A673 (cell line): ENCODE data around the gene GATB. TPM values are rescaled to one million over a fixed set of nuclear protein-coding genes. Genes with fewer than 3 reads are reported as not detected.

Source experiments
- BruUV-seq: library from RNA; stranded (reverse); fragments of 400-500 nt; replicated peaks from 2 replicates; lab custom pipeline; 2021; lab: Mats Ljungman, UMichigan
- CTCF ChIA-PET: fragments of 300-600 bp; sonication (Branson Sonifier 250); formaldehyde crosslinking; loops from one replicate; lab custom pipeline; 2022; ENCODE audit warnings: antibody characterized with exemption; lab: Charles Lee
- POLR2A ChIA-PET: fragments of 300-600 bp; sonication (Branson Sonifier 250); formaldehyde crosslinking; loops from one replicate; lab custom pipeline; 2022; ENCODE audit warnings: antibody characterized with exemption; ENCODE audit not compliant: low non-redundant PET; lab: Charles Lee
- DNase-seq: peaks from one replicate; pipeline ENCODE4 v3.0.0-alpha.2; 2015; ENCODE audit warnings: low spot score
- H3K27ac ChIP-seq: fragments of 200-600 bp; sonication (generic); 2 replicates; pipeline ENCODE4 v1.5.1; 2016; ENCODE audit warnings: mixed run types, low read depth, mild to moderate bottlenecking, mixed read lengths, antibody characterized with exemption, low read length; ENCODE audit not compliant: poor library complexity, severe bottlenecking
- H3K27me3 ChIP-seq: fragments of 200-600 bp; sonication (generic); replicated peaks from 2 replicates; pipeline ENCODE4 v1.6.1; 2017; ENCODE audit warnings: mixed run types, low read depth, mild to moderate bottlenecking, mixed read lengths, antibody characterized with exemption, low read length; ENCODE audit not compliant: insufficient read depth, poor library complexity
- H3K36me3 ChIP-seq: fragments of 200-600 bp; sonication (generic); 2 replicates; pipeline ENCODE4 v1.6.1; 2016; ENCODE audit warnings: mixed run types, mild to moderate bottlenecking, mixed read lengths, antibody characterized with exemption, low read length; ENCODE audit not compliant: insufficient read depth, poor library complexity, severe bottlenecking
- H3K4me1 ChIP-seq: fragments of 200-600 bp; sonication (generic); 2 replicates; pipeline ENCODE4 v1.6.1; 2017; ENCODE audit warnings: mixed run types, mild to moderate bottlenecking, mixed read lengths, antibody characterized with exemption, low read length; ENCODE audit not compliant: insufficient read depth, poor library complexity, severe bottlenecking
- H3K4me3 ChIP-seq: fragments of 200-600 bp; sonication (generic); 2 replicates; pipeline ENCODE4 v1.5.1; 2016; ENCODE audit warnings: low read depth, mixed run types, mild to moderate bottlenecking, mixed read lengths, low read length; ENCODE audit not compliant: poor library complexity, severe bottlenecking
- H3K9me3 ChIP-seq: fragments of 200-600 bp; sonication (generic); 2 replicates; pipeline ENCODE4 v1.6.1; 2016; ENCODE audit warnings: mixed run types, low read depth, mild to moderate bottlenecking, mixed read lengths, antibody characterized with exemption, low read length; ENCODE audit not compliant: poor library complexity, severe bottlenecking
- EZH2 ChIP-seq: fragments of 200-600 bp; sonication (generic); IDR thresholded peaks from 2 replicates; pipeline ENCODE4 v1.6.1; 2017; ENCODE audit warnings: borderline replicate concordance, low read depth, mild to moderate bottlenecking, mixed read lengths, antibody characterized with exemption, low read length; ENCODE audit not compliant: poor library complexity, severe bottlenecking
- intact Hi-C: fragments of 100-400 bp; cut with micrococcal nuclease; formaldehyde crosslinking; loops from one replicate; pipeline ENCODE4 v1.10.0; 2022; ENCODE audit not compliant: unreplicated experiment
- total RNA-seq: library from RNA; stranded (reverse); gene quantifications from 2 replicates; pipeline ENCODE4 v1.2.3, GENCODE V29; 2021
- TF ChIP-seq, protein P1 (sequence below): fragments of 300-800, 200-600 bp; sonication (generic); conservative IDR thresholded peaks from 2 replicates; pipeline ENCODE4 v1.5.1; 2017; ENCODE audit warnings: low read depth, mild to moderate bottlenecking, antibody characterized with exemption, low read length, moderate library complexity, mixed read lengths

GATB gene
- total RNA-seq, 1 experiment from 2014 or later: 23.8 TPM

DNA sequence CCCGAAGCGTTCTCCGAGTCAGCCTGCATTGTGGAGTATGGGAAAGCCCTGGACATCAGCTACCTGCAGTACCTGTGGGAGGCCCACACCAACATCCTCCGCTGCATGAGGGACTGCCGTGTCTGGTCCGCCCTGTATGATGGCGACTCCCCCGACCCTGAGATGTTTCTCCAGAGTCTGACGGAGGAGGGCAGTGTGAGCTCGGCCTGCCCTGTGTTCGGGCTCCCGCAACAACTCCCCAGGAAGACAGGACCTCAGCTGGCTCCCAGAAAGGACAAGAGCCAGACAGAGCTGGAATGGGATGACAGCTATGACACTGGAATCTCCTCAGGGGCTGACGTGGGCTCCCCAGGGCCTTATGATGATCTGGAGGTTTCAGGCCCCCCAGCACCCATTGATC is 111.3 kb downstream of the GATB start:
- no TSS peak for BruUV-seq
- H3K27me3 ChIP-seq: no peaks in the 10 kb centered on the region
- intact Hi-C loops: no loop called here
- ChIA-PET POLR2A (no interaction called here), CTCF (no interaction called here)
- no peaks in the 10 kb centered on the region for H3K4me1 ChIP-seq
- peak; percentile 25 for DNase-seq
- H3K9me3 ChIP-seq: no peaks in the 10 kb centered on the region
- TF ChIP-seq EZH2: no peak
- TF ChIP-seq, protein P1, sequence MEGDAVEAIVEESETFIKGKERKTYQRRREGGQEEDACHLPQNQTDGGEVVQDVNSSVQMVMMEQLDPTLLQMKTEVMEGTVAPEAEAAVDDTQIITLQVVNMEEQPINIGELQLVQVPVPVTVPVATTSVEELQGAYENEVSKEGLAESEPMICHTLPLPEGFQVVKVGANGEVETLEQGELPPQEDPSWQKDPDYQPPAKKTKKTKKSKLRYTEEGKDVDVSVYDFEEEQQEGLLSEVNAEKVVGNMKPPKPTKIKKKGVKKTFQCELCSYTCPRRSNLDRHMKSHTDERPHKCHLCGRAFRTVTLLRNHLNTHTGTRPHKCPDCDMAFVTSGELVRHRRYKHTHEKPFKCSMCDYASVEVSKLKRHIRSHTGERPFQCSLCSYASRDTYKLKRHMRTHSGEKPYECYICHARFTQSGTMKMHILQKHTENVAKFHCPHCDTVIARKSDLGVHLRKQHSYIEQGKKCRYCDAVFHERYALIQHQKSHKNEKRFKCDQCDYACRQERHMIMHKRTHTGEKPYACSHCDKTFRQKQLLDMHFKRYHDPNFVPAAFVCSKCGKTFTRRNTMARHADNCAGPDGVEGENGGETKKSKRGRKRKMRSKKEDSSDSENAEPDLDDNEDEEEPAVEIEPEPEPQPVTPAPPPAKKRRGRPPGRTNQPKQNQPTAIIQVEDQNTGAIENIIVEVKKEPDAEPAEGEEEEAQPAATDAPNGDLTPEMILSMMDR: 0 out of 2 replicates have a peak, but pooled peaks have one; percentile 25
- H3K4me3 ChIP-seq: no peak overlapping the region
- no peaks in the 10 kb centered on the region for H3K36me3 ChIP-seq
- H3K27ac ChIP-seq: no peak overlapping the region

DNA sequence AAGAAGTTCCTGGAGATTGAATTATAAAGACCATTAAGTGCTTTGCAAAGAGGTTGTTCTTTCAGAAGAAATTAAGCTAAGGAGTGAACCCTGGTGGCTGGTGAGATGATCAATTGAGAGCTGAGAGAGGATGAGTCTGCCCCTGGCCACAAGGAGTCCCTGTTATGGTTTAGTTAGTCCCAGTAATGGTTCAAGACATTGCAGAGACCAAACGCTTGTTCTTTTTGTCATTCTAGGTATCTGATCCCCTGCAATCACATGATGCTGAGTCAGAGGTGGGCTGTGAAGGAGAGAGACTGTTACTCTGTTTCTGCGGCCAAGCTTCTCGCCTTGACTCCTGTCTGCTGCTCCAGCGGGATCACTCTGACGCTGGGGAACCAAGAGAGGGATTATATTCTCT is 114.5 kb downstream of the GATB start:
- no peak overlapping the region for H3K4me3 ChIP-seq
- no TSS peak for BruUV-seq
- H3K36me3 ChIP-seq: no peaks in the 10 kb centered on the region
- no peak for DNase-seq
- H3K4me1 ChIP-seq: peaks cover under 1% of the 10 kb centered on the region
- no peaks in the 10 kb centered on the region for H3K9me3 ChIP-seq
- POLR2A ChIA-PET: no interaction called here
- no peaks in the 10 kb centered on the region for H3K27me3 ChIP-seq
- intact Hi-C loops: no loop called here
- CTCF ChIA-PET: no interaction called here
- no peak overlapping the region for H3K27ac ChIP-seq
- TF ChIP-seq EZH2: no peak
- TF ChIP-seq, protein P1: no peak

DNA sequence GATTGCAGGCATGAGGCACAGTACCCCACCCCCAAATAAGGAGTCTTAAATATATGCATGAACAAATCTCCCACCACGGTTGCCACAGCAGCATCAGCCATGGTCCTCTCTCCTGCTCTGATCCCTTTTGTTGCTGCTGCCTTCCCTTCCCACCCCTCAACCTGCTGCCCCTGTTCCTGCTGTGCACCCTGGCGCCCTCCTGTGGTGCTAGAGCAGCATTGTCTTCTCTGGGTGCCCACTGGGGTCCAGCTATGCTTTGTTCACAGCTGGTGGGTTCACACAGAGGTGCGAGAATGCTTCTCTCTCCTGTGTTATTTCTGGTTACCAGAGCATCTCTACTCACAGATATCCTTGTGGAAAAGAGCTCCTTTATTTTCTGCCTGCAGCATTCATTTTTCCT is 116.2 kb downstream of the GATB start:
- Histone ChIP-seq H3K4me3 (no peak overlapping the region), H3K9me3 (no peaks in the 10 kb centered on the region), H3K4me1 (peaks cover 11% of the 10 kb centered on the region), H3K27ac (no peak overlapping the region), H3K36me3 (no peaks in the 10 kb centered on the region), H3K27me3 (no peaks in the 10 kb centered on the region)
- BruUV-seq: no TSS peak
- TF ChIP-seq EZH2: no peak
- TF ChIP-seq, protein P1: peak; percentile 74
- POLR2A ChIA-PET: no interaction called here
- intact Hi-C loops: loop anchor here (1.0 kb wide), 1 partner anchor 527 kb away; no protein-coding TSS in a partner anchor
- CTCF ChIA-PET: interaction anchor here (0.6 kb wide), 2 partner anchors 31 to 469 kb away, joined by 3 read pairs; no protein-coding TSS in a partner anchor
- peak; percentile 72 for DNase-seq
